MCF 10A (cell line): ENCODE data around the gene TIMMDC1. TPM values are rescaled to one million over a fixed set of nuclear protein-coding genes. Genes with fewer than 3 reads are reported as not detected.

Experiments
- BruUV-seq: library from RNA; stranded (reverse); fragments of 400-500 nt; replicated peaks from 2 replicates; lab custom pipeline; 2021; lab: Mats Ljungman, UMichigan
- CTCF ChIA-PET: fragments of 300-600 bp; sonication (Branson Sonifier 250); formaldehyde crosslinking; extraction: SDS; loops from one replicate; lab custom pipeline; 2021; ENCODE audit warnings: antibody characterized with exemption, inconsistent platforms; lab: Yijun Ruan, JAX
- POLR2A ChIA-PET: fragments of 300-600, 350-650 bp; sonication (Branson Sonifier 250); formaldehyde crosslinking; extraction: SDS; loops from one replicate; lab custom pipeline; 2020; ENCODE audit warnings: antibody characterized with exemption, inconsistent platforms; lab: Yijun Ruan, JAX
- DNase-seq: peaks from one replicate; pipeline ENCODE4 v3.0.0-alpha.2; 2018; ENCODE audit not compliant: unreplicated experiment
- H3K27ac Mint-ChIP-seq: one replicate; pipeline ENCODE4 v1.8.0; 2022; ENCODE audit warnings: mild to moderate bottlenecking, low read depth, mixed read lengths; ENCODE audit not compliant: unreplicated experiment
- H3K27me3 Mint-ChIP-seq: one replicate; pipeline ENCODE4 v1.8.0; 2022; ENCODE audit warnings: mixed read lengths; ENCODE audit not compliant: insufficient read depth, unreplicated experiment
- H3K36me3 Mint-ChIP-seq: one replicate; pipeline ENCODE4 v1.8.0; 2022; ENCODE audit warnings: mild to moderate bottlenecking, moderate library complexity, mixed read lengths; ENCODE audit not compliant: insufficient read depth, unreplicated experiment
- H3K4me1 Mint-ChIP-seq: one replicate; pipeline ENCODE4 v1.8.0; 2022; ENCODE audit warnings: mixed read lengths; ENCODE audit not compliant: insufficient read depth, unreplicated experiment
- H3K4me3 Mint-ChIP-seq: one replicate; pipeline ENCODE4 v1.8.0; 2022; ENCODE audit warnings: mild to moderate bottlenecking, moderate library complexity, mixed read lengths; ENCODE audit not compliant: unreplicated experiment
- H3K9me3 Mint-ChIP-seq: one replicate; pipeline ENCODE4 v1.8.0; 2022; ENCODE audit warnings: mixed read lengths; ENCODE audit not compliant: unreplicated experiment
- intact Hi-C: fragments of 100-400 bp; cut with micrococcal nuclease; formaldehyde crosslinking; loops from 2 replicates; pipeline ENCODE4 v1.14.1; 2022
- total RNA-seq: library from RNA; stranded (reverse); gene quantifications from 2 replicates; pipeline ENCODE4 v1.2.3, GENCODE V29; 2022
- TF ChIP-seq, protein P1 (sequence below): fragments of 200-600 bp; IDR thresholded peaks from one replicate; pipeline ENCODE4 v1.8.0; 2022; ENCODE audit warnings: antibody characterized with exemption, mild to moderate bottlenecking; ENCODE audit not compliant: unreplicated experiment

Gene TIMMDC1
- total RNA-seq, 1 experiment from 2014 or later = 113 TPM

DNA sequence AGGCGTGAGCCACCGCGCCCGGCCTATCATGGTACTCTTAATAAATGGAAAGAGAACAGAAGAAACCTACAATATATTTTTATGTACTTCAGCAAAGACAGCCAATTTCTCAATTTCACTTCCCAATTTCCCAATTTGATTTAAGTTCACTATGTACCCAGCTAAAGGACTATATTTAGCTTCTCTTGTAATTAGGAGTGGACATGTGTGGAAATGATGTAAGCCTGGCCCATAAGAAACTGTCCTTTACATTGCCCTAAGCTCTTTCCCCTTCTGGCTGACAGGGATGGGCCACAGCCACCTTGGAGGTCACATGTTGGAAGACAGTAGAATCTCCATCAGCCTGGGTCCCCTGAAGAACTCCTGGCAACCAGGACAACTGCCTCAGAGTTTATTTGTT, 41.1 kb upstream of the TIMMDC1 start:
- CTCF ChIA-PET = no interaction called here
- no peak overlapping the region for H3K27ac Mint-ChIP-seq
- no TSS peak for BruUV-seq
- H3K9me3 Mint-ChIP-seq = no peaks in the 10 kb centered on the region
- TF ChIP-seq, protein P1, sequence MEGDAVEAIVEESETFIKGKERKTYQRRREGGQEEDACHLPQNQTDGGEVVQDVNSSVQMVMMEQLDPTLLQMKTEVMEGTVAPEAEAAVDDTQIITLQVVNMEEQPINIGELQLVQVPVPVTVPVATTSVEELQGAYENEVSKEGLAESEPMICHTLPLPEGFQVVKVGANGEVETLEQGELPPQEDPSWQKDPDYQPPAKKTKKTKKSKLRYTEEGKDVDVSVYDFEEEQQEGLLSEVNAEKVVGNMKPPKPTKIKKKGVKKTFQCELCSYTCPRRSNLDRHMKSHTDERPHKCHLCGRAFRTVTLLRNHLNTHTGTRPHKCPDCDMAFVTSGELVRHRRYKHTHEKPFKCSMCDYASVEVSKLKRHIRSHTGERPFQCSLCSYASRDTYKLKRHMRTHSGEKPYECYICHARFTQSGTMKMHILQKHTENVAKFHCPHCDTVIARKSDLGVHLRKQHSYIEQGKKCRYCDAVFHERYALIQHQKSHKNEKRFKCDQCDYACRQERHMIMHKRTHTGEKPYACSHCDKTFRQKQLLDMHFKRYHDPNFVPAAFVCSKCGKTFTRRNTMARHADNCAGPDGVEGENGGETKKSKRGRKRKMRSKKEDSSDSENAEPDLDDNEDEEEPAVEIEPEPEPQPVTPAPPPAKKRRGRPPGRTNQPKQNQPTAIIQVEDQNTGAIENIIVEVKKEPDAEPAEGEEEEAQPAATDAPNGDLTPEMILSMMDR = no peak
- POLR2A ChIA-PET = no interaction called here
- no peak for DNase-seq
- H3K4me3 Mint-ChIP-seq = no peak overlapping the region
- peaks cover 87% of the 10 kb centered on the region for H3K36me3 Mint-ChIP-seq
- intact Hi-C loops = no loop called here
- H3K27me3 Mint-ChIP-seq = no peaks in the 10 kb centered on the region
- H3K4me1 Mint-ChIP-seq = peaks cover 25% of the 10 kb centered on the region

DNA sequence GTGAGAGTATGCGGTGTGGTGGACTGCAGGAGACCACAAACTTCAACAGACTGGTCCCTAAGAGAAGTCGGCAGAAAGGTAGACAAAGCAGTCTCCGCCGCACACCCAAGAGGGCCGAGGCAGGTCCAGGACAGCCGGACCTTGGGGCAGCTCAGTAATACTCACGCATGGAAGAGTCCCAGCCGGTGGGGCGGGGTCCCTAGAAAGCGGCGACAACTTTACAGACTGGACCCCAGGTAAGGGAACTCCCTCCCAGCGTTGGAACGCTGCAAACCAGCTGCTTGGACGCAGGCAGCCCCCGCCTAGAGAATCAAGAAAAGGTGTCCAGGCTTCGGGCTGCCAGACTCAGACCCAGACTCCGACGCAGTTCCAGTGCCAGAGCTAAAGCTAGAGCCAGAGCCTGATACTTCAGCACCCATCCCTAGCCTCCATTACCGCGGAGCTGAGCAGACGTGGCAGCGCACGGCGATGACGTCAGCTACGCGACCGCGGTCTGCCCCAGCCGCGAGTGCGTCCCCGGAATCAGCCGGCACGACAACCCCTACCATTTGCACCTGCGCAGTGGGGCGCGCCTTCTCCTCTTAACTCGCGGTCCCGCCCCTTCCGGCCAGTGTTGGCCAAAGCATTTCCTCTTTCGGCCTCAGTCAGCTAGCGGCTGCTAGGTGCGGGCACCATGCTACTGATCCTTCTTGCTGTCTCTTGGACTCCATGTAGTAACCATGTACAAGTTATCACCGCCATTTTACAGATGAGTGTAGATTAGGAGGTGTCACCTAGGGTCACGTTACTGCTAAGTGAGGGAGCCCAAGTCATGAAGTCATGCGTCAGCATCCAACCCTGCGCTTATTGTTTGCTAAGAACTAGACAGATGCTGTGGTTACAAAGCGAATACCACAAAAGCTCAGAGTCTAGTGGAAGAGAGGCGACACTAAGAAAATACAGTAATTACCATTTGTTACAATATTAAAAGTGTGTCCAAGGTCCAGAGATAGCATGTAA, 34.9 kb upstream of the TIMMDC1 start, which contains the start of gene TMEM39A:
Gene TMEM39A, minus strand, starts transcription at position 445 of the 999 bp plus-strand sequence. CDS start 1,541 bp downstream, outside the sequence.
- H3K27me3 Mint-ChIP-seq = no peaks in the 10 kb centered on the region
- no peaks in the 10 kb centered on the region for H3K9me3 Mint-ChIP-seq
- H3K4me3 Mint-ChIP-seq = peak within 1 kb of the TSS; percentile 89
- DNase-seq = peak; percentile 98
- intact Hi-C loops = loop anchor here (1.0 to 2.0 kb wide), 3 partner anchors 35 to 213 kb away; partner anchors contain the start of genes COX17 and TIMMDC1
- peaks cover 28% of the 10 kb centered on the region for H3K4me1 Mint-ChIP-seq
- TF ChIP-seq, protein P1 = no peak
- H3K36me3 Mint-ChIP-seq = peaks cover 37% of the 10 kb centered on the region
- TSS peak; percentile 87 for BruUV-seq
- CTCF ChIA-PET = interaction anchor here (0.6 to 4.6 kb wide), 13 partner anchors 10 to 421 kb away, joined by 3 to 30 read pairs (median 3); partner anchors contain the start of gene B4GALT4
- H3K27ac Mint-ChIP-seq = peak within 1 kb of the TSS; percentile 94
- POLR2A ChIA-PET = interaction anchor here (0.5 to 6.0 kb wide), 26 partner anchors 10 to 886 kb away, joined by 3 to 118 read pairs (median 5); partner anchors contain the start of genes ARHGAP31, B4GALT4, COX17 and GSK3B

- TF ChIP-seq, protein P1 = no peak
- H3K27me3 Mint-ChIP-seq = no peaks in the 10 kb centered on the region
- peak overlapping the region; percentile 94 for H3K27ac Mint-ChIP-seq
- ChIA-PET POLR2A (interaction anchor here (1.3 to 2.8 kb wide), 2 partner anchors 30 to 173 kb away, joined by 3 to 33 read pairs; partner anchors contain the start of gene TIMMDC1), CTCF (interaction anchor here (0.6 to 2.6 kb wide), 2 partner anchors 30 to 725 kb away, joined by 3 to 13 read pairs; partner anchors contain the start of gene TIMMDC1)
- intact Hi-C loops = no loop called here
- no peak for DNase-seq
- H3K4me3 Mint-ChIP-seq = peak overlapping the region; percentile 94
- H3K9me3 Mint-ChIP-seq = no peaks in the 10 kb centered on the region
- peaks cover 14% of the 10 kb centered on the region for H3K36me3 Mint-ChIP-seq
- H3K4me1 Mint-ChIP-seq = peaks cover 30% of the 10 kb centered on the region
- BruUV-seq = no TSS peak
These were observed 30.3 kb upstream of the TIMMDC1 start for GRCh38 chr3:119468041-119468440.
